ENCODE measurements around the gene LRRC8B.
"Not testable (repeated sequence)": the region's sequence is repeated elsewhere in the genome, so short reads cannot be mapped to it uniquely, and the experiment has no call there.

- TF ChIP-seq EZH2 (IDR thresholded peaks at IDR 0.05; ENCODE audit: insufficient read depth, poor library complexity, severe bottlenecking); EZH2phosphoT487 (IDR thresholded peaks at IDR 0.05; ENCODE audit: insufficient read depth, low read depth): not testable (repeated sequence)
Observed at GRCh38 chr1:89521977-89522376, 2.7 kb upstream of the LRRC8B start.

All from GM23248 (cell line).